Stomach (tissue), 9 donors: ENCODE results near the gene ANKRD65. TPM values are rescaled to one million over a fixed set of nuclear protein-coding genes. Genes with fewer than 3 reads are reported as not detected.
"Not testable (repeated sequence)": the region's sequence is repeated elsewhere in the genome, so short reads cannot be mapped to it uniquely, and the experiment has no call there.

Experiments
- DNase-seq, 2 donors: peaks; one replicate each; pipeline versions ENCODE4 v3.0.0 to v3.0.0-alpha.2; 2013 to 2019
- H3K27ac ChIP-seq, 5 donors: fragments of 200-600 bp in 4 of 5; sonication (generic) in 4 of 5; one replicate each; pipeline ENCODE4 v1.5.1; 2013 to 2019; ENCODE audit warnings: mild to moderate bottlenecking in 1 of 5, moderate library complexity in 1 of 5
- H3K27me3 ChIP-seq, 3 donors: fragments of 200-600 bp; sonication (generic); one replicate each; pipeline ENCODE4 v1.5.1; 2017 to 2019; ENCODE audit warnings: mixed run types in 1 of 3
- H3K36me3 ChIP-seq, 4 donors: fragments of 200-600 bp; sonication (generic); 1 replicate in 3 of 4; 2 replicates in 1 of 4; pipeline ENCODE4 v1.5.1; 2016 to 2019
- H3K4me1 ChIP-seq, 4 donors: fragments of 200-600 bp; sonication (generic); one replicate each; pipeline ENCODE4 v1.5.1; 2016 to 2019
- H3K4me3 ChIP-seq, 4 donors: fragments of 200-600 bp; sonication (generic) in 3 of 4; one replicate each; pipeline ENCODE4 v1.5.1; 2016 to 2019; ENCODE audit warnings: mild to moderate bottlenecking in 1 of 4
- H3K9me3 ChIP-seq, 4 donors: fragments of 200-600 bp; sonication (generic); one replicate each; pipeline ENCODE4 v1.5.1; 2016 to 2019
- EP300 ChIP-seq: sonication (generic); formaldehyde crosslinking; IDR thresholded peaks from one replicate; pipeline ENCODE4 v1.6.1; 2017; ENCODE audit warnings: antibody characterized with exemption
- POLR2A ChIP-seq, 4 donors: fragments of 450-650 bp; IDR thresholded peaks; one replicate each; pipeline ENCODE4 v1.6.1; 2016; ENCODE audit warnings: antibody characterized with exemption in 4 of 4, control low read depth in 2 of 4, mild to moderate bottlenecking in 1 of 4, moderate library complexity in 1 of 4
- POLR2AphosphoS5 ChIP-seq, 3 donors: sonication (generic); formaldehyde crosslinking; IDR thresholded peaks; one replicate each; pipeline ENCODE4 v1.6.1; 2016; ENCODE audit warnings: antibody characterized with exemption in 3 of 3
- WGBS, 5 donors: extraction: QIAGEN DNeasy Blood & Tissue Kit in 3 of 5; methylation state at CpG; one replicate each; pipeline versions ENCODE4 v1.1.5 to v1.1.7; 2013 to 2018; 5-methylcytosine and 5-hydroxymethylcytosine counted together
- intact Hi-C: fragments of 100-400 bp; cut with DNase I; formaldehyde crosslinking; loops from one replicate; pipeline ENCODE4 v1.15.1; 2023; ENCODE audit warnings: low total_unique reads
- polyA plus RNA-seq, 3 donors: library from polyadenylated mRNA; stranded (reverse); fragments of 200-250 nt; gene quantifications; one replicate each; pipeline ENCODE4 v1.2.3, GENCODE V29; 2013
- total RNA-seq, 5 donors: library from RNA; depleted of rRNA; stranded (reverse); fragments of >200 nt; gene quantifications; one replicate each; pipeline versions ENCODE4 v1.1.0 to v1.2.3, GENCODE V29; 2014 to 2016
- TF ChIP-seq, protein P1 (sequence below), 7 experiments: fragments of 450-650 bp in 4 of 7; fragments of 200-600 bp in 3 of 7; sonication (generic) in 3 of 7; IDR thresholded peaks; one replicate each; pipeline ENCODE4 v1.5.1; 2016 to 2019; ENCODE audit warnings: antibody characterized with exemption in 7 of 7, control low read depth in 2 of 7, mild to moderate bottlenecking in 1 of 7
- donor health status: healthy with polysubstance abuse.
- donor health status: Bipolar disorder and iron deficiency.
- donor health status: healthy.

Gene ANKRD65
- total and polyA plus RNA-seq, 8 donors = 0.89 to 13.6 (median 8.7) TPM; not detected in 1

DNA sequence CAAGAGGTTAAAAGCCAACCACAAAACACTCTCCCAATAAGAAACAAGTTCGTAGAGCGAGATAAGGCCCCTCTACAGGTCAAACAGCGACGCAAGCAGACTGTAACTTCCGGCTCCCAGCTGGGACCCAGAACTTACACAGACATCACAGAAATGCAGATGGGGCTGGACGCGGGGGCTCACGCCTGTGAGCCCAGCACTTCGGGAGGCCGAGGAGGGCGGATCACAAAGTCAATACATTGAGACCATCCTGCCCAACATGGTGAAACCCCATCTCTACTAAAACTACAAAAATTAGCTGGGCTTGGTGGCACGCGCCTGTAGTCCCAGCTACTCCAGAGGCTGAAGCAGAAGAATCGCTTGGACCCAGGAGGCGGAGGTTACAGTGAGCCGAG, 33.0 kb downstream of the ANKRD65 start:
- H3K4me1 ChIP-seq = peaks cover 0 to 5% (median 0%) of the 10 kb centered on the region in 4 donors
- H3K27ac ChIP-seq = no peak overlapping the region
- no peak overlapping the region for H3K4me3 ChIP-seq
- intact Hi-C loops = no loop called here
- no peaks in the 10 kb centered on the region for H3K9me3 ChIP-seq
- no peak for DNase-seq
- no peaks in the 10 kb centered on the region for H3K27me3 ChIP-seq
- TF ChIP-seq EP300 (no peak), POLR2AphosphoS5 (IDR thresholded peaks at IDR 0.05) (no peak), POLR2A (IDR thresholded peaks at IDR 0.05) (no peak)
- TF ChIP-seq, protein P1, sequence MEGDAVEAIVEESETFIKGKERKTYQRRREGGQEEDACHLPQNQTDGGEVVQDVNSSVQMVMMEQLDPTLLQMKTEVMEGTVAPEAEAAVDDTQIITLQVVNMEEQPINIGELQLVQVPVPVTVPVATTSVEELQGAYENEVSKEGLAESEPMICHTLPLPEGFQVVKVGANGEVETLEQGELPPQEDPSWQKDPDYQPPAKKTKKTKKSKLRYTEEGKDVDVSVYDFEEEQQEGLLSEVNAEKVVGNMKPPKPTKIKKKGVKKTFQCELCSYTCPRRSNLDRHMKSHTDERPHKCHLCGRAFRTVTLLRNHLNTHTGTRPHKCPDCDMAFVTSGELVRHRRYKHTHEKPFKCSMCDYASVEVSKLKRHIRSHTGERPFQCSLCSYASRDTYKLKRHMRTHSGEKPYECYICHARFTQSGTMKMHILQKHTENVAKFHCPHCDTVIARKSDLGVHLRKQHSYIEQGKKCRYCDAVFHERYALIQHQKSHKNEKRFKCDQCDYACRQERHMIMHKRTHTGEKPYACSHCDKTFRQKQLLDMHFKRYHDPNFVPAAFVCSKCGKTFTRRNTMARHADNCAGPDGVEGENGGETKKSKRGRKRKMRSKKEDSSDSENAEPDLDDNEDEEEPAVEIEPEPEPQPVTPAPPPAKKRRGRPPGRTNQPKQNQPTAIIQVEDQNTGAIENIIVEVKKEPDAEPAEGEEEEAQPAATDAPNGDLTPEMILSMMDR (IDR thresholded peaks at IDR 0.05) = no peak
- WGBS, 5 donors = 92 to 98% (median 96%) methylated on average over 16 of the region's 16 CpGs
- peaks cover 74 to 88% (median 86%) of the 10 kb centered on the region in 4 donors for H3K36me3 ChIP-seq

DNA sequence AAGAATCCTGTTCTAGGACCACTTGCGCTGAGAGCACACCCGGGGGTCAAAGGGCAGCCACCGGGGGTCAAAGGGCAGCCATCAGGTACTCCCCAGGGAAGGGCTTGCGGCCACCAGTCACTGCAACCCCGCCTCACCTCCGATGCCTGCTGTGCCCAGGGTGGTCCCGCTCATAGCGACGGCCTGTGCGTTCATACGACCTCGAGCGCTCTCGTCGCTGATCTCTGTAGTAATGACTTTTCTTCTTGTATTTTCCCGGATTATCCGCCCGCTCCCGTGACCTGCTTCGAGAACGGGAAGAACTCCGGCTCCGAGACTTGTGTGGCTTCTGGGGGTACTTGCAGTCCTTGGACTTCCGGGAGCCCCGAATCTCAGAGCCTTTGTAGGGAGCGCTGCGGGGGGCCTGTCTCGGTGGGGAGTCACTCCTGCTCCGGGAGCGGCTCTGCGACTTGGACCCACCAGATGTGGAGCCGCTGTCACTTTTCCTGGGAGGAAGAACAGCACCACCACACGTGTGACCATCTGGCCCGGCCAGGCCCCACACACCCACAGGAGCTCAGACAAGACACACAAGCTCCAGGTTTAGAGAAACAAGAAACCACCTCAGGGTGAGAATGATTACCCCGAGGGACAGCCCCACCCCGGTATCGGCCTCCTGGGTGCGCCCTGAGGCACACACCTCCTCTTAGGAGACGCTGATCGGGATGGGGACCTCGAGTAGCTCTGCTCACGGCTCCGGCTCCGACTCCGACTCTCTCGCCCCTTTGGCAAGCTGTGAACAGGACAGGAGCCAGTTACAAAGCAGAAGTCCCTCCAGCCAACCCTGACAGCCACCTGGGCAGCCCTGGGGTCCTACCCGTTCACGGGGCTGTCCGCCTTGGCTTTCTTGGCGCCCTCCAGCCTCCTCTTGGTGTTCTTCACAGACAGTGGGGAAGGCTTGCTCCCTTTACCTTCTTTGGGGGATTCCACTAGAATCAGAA, 33.7 kb downstream of the ANKRD65 start:
- intact Hi-C loops = no loop called here
- peaks cover 67 to 81% (median 79%) of the 10 kb centered on the region in 4 donors for H3K36me3 ChIP-seq
- TF ChIP-seq, protein P1 (IDR thresholded peaks at IDR 0.05) = no peak
- TF ChIP-seq POLR2AphosphoS5 (IDR thresholded peaks at IDR 0.05) (no peak), POLR2A (IDR thresholded peaks at IDR 0.05) (no peak), EP300 (no peak)
- 93 to 97% (median 96%) methylated on average over 47 to 50 of the region's 50 CpGs for WGBS, 5 donors
- H3K27ac ChIP-seq = no peak overlapping the region
- H3K4me1 ChIP-seq = no peaks in the 10 kb centered on the region
- no peaks in the 10 kb centered on the region for H3K27me3 ChIP-seq
- no peak overlapping the region for H3K4me3 ChIP-seq
- no peak for DNase-seq
- no peaks in the 10 kb centered on the region for H3K9me3 ChIP-seq

DNA sequence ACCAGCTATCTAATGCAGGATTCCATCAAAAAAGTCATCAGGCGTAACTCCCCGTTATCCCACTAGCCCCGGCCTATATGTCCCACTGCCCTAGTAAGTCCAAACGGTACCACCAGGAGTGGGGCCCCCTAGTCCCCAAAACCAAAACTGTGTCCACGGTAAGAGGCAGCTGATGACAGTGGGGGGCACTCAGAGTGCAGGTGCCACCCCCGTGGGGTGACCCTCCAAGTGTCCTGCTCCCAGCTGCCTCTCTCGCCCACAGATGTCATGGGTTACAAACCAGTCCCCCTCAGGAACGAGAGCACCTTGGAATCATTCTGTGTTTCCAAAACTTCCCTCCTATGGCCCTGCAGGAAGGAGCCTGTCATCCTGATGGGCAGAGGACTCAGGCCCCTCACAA, 35.1 kb downstream of the ANKRD65 start:
- intact Hi-C loops = no loop called here
- peaks cover 53 to 79% (median 74%) of the 10 kb centered on the region in 4 donors for H3K36me3 ChIP-seq
- no peak for DNase-seq
- H3K27ac ChIP-seq = no peak overlapping the region
- 90 to 96% (median 94%) methylated on average over 6 to 8 of the region's 8 CpGs for WGBS, 5 donors
- no peaks in the 10 kb centered on the region for H3K27me3 ChIP-seq
- no peaks in the 10 kb centered on the region for H3K4me1 ChIP-seq
- no peaks in the 10 kb centered on the region for H3K9me3 ChIP-seq
- H3K4me3 ChIP-seq = no peak overlapping the region
- TF ChIP-seq POLR2AphosphoS5 (IDR thresholded peaks at IDR 0.05) = no peak
- TF ChIP-seq, protein P1 (IDR thresholded peaks at IDR 0.05) = no peak
- TF ChIP-seq EP300 = no peak
- no peak for TF ChIP-seq POLR2A (IDR thresholded peaks at IDR 0.05)

DNA sequence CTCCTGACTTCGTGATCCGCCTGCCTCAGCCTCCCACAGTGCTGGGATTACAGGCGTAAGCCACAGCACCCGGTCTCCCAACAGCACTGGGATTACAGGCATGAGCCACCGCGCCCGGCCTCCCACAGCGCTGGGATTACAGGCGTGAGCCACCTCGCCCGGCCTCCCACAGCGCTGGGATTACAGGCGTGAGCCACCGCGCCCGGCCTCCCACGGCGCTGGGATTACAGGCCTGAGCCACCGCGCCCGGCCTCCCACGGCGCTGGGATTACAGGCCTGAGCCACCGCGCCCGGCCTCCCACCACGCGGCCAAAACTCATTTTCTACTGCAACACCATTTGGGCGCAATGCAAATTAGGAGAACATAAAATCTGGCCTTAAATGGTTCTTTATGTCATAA, 35.7 kb downstream of the ANKRD65 start:
- DNase-seq = not testable (repeated sequence)
- H3K36me3 ChIP-seq = peaks cover 48 to 79% (median 71%) of the 10 kb centered on the region in 4 donors
- WGBS, 5 donors = 93 to 96% (median 95%) methylated on average over 29 of the region's 29 CpGs

More for the DNA sequence above, 35.7 kb downstream of the ANKRD65 start:
- H3K27me3 ChIP-seq, intact Hi-C loops, H3K4me1 ChIP-seq, H3K9me3 ChIP-seq, H3K27ac ChIP-seq, H3K4me3 ChIP-seq: not testable (repeated sequence)
